Measurements from ENCODE around the gene MRPS6.
A peak's percentile ranks its signal among the peaks of the same experiment; 100 is the strongest.

Gene MRPS6

GRCh38 chr21:34123609-34124008 is 50.2 kb downstream of the MRPS6 start:
- in situ Hi-C loops (cut with MboI; ENCODE audit: low sequenced_read_pairs) = no loop called here
- DNase-seq (ENCODE audit: low spot score in 2 of 2) = no peak
- Histone ChIP-seq H3K9me3 (no peaks in the 10 kb centered on the region), H3K36me3 (replicated peaks) (peaks cover 8% of the 10 kb centered on the region), H3K27me3 (ENCODE audit: low read depth) (no peaks in the 10 kb centered on the region), H3K4me3 (no peak overlapping the region), H3K4me1 (peaks cover 2% of the 10 kb centered on the region; the same call in 1 of the 2 replicates)

- H3K4me1 ChIP-seq = peaks cover 26% of the 10 kb centered on the region
- no peak overlapping the region for H3K4me3 ChIP-seq
- in situ Hi-C loops (cut with MboI; ENCODE audit: low sequenced_read_pairs) = no loop called here
- no peaks in the 10 kb centered on the region for H3K9me3 ChIP-seq
- H3K27me3 ChIP-seq (ENCODE audit: low read depth) = no peaks in the 10 kb centered on the region
- peaks cover 8% of the 10 kb centered on the region for H3K36me3 ChIP-seq (replicated peaks)
- DNase-seq (ENCODE audit: low spot score in 2 of 2) = peak; percentile 35 to 65
Measured at GRCh38 chr21:34126269-34126668, 52.9 kb downstream of the MRPS6 start.

- Histone ChIP-seq H3K4me3 (no peak overlapping the region), H3K36me3 (replicated peaks) (peaks cover 8% of the 10 kb centered on the region), H3K27me3 (ENCODE audit: low read depth) (no peaks in the 10 kb centered on the region), H3K4me1 (peaks cover 26% of the 10 kb centered on the region), H3K9me3 (no peaks in the 10 kb centered on the region)
- no peak for DNase-seq (ENCODE audit: low spot score in 2 of 2)
- in situ Hi-C loops (cut with MboI; ENCODE audit: low sequenced_read_pairs) = no loop called here
Measured at GRCh38 chr21:34126691-34127090, 53.3 kb downstream of the MRPS6 start.

GRCh38 chr21:34128124-34128523 is 54.7 kb downstream of the MRPS6 start:
- H3K27me3 ChIP-seq (ENCODE audit: low read depth) = no peaks in the 10 kb centered on the region
- H3K4me1 ChIP-seq = peaks cover 26% of the 10 kb centered on the region
- H3K9me3 ChIP-seq = no peaks in the 10 kb centered on the region
- in situ Hi-C loops (cut with MboI; ENCODE audit: low sequenced_read_pairs) = no loop called here
- H3K4me3 ChIP-seq = no peak overlapping the region
- no peak for DNase-seq (ENCODE audit: low spot score in 2 of 2)
- peaks cover 8% of the 10 kb centered on the region for H3K36me3 ChIP-seq (replicated peaks)

GRCh38 chr21:34128674-34129038 is 55.3 kb downstream of the MRPS6 start:
- Histone ChIP-seq H3K9me3 (no peaks in the 10 kb centered on the region), H3K36me3 (replicated peaks) (peaks cover 8% of the 10 kb centered on the region), H3K27me3 (ENCODE audit: low read depth) (no peaks in the 10 kb centered on the region), H3K4me3 (no peak overlapping the region), H3K4me1 (peaks cover 26% of the 10 kb centered on the region)
- no peak for DNase-seq (ENCODE audit: low spot score in 2 of 2)
- in situ Hi-C loops (cut with MboI; ENCODE audit: low sequenced_read_pairs) = no loop called here

- in situ Hi-C loops (cut with MboI; ENCODE audit: low sequenced_read_pairs) = no loop called here
- H3K4me1 ChIP-seq = peaks cover 26% of the 10 kb centered on the region
- peak; percentile 80 to 87 for DNase-seq (ENCODE audit: low spot score in 2 of 2)
- H3K4me3 ChIP-seq = no peak overlapping the region
- H3K9me3 ChIP-seq = no peaks in the 10 kb centered on the region
- no peaks in the 10 kb centered on the region for H3K27me3 ChIP-seq (ENCODE audit: low read depth)
- peaks cover 12% of the 10 kb centered on the region for H3K36me3 ChIP-seq (replicated peaks)
Measured at GRCh38 chr21:34129039-34129891, 55.9 kb downstream of the MRPS6 start.

GRCh38 chr21:34129901-34130715 is 56.7 kb downstream of the MRPS6 start:
- DNase-seq (ENCODE audit: low spot score in 2 of 2) = peak; percentile 54 to 70
- H3K4me3 ChIP-seq = no peak overlapping the region
- no peaks in the 10 kb centered on the region for H3K27me3 ChIP-seq (ENCODE audit: low read depth)
- H3K4me1 ChIP-seq = peaks cover 26% of the 10 kb centered on the region
- peaks cover 15% of the 10 kb centered on the region for H3K36me3 ChIP-seq (replicated peaks)
- H3K9me3 ChIP-seq = no peaks in the 10 kb centered on the region
- in situ Hi-C loops (cut with MboI; ENCODE audit: low sequenced_read_pairs) = no loop called here

- H3K4me3 ChIP-seq = no peak overlapping the region
- H3K27me3 ChIP-seq (ENCODE audit: low read depth) = no peaks in the 10 kb centered on the region
- H3K9me3 ChIP-seq = no peaks in the 10 kb centered on the region
- in situ Hi-C loops (cut with MboI; ENCODE audit: low sequenced_read_pairs) = no loop called here
- H3K4me1 ChIP-seq = peaks cover 26% of the 10 kb centered on the region
- no peak for DNase-seq (ENCODE audit: low spot score in 2 of 2)
- peaks cover 17% of the 10 kb centered on the region for H3K36me3 ChIP-seq (replicated peaks)
Measured at GRCh38 chr21:34130716-34130985, 57.3 kb downstream of the MRPS6 start.

GRCh38 chr21:34131586-34131985 is 58.2 kb downstream of the MRPS6 start:
- DNase-seq (ENCODE audit: low spot score in 2 of 2) = no peak
- H3K4me1 ChIP-seq = peaks cover 24% of the 10 kb centered on the region
- in situ Hi-C loops (cut with MboI; ENCODE audit: low sequenced_read_pairs) = no loop called here
- H3K27me3 ChIP-seq (ENCODE audit: low read depth) = no peaks in the 10 kb centered on the region
- H3K9me3 ChIP-seq = no peaks in the 10 kb centered on the region; the same call in 1 of the 2 replicates
- no peak overlapping the region for H3K4me3 ChIP-seq
- H3K36me3 ChIP-seq (replicated peaks) = peaks cover 10% of the 10 kb centered on the region

GRCh38 chr21:34132202-34132601 is 58.8 kb downstream of the MRPS6 start:
- peaks cover 24% of the 10 kb centered on the region for H3K4me1 ChIP-seq
- DNase-seq (ENCODE audit: low spot score in 2 of 2) = no peak
- H3K9me3 ChIP-seq = peaks cover 4% of the 10 kb centered on the region; the same call in 1 of the 2 replicates
- H3K27me3 ChIP-seq (ENCODE audit: low read depth) = no peaks in the 10 kb centered on the region
- H3K36me3 ChIP-seq (replicated peaks) = peaks cover 10% of the 10 kb centered on the region
- in situ Hi-C loops (cut with MboI; ENCODE audit: low sequenced_read_pairs) = no loop called here
- no peak overlapping the region for H3K4me3 ChIP-seq

- Histone ChIP-seq H3K27me3 (ENCODE audit: low read depth) (no peaks in the 10 kb centered on the region), H3K36me3 (replicated peaks) (peaks cover 10% of the 10 kb centered on the region), H3K9me3 (peaks cover 5% of the 10 kb centered on the region), H3K4me3 (no peak overlapping the region), H3K4me1 (peaks cover 24% of the 10 kb centered on the region)
- in situ Hi-C loops (cut with MboI; ENCODE audit: low sequenced_read_pairs) = no loop called here
- DNase-seq (ENCODE audit: low spot score in 2 of 2) = no peak
Measured at GRCh38 chr21:34132926-34133325, 59.5 kb downstream of the MRPS6 start.

GRCh38 chr21:34133392-34133791 is 60.0 kb downstream of the MRPS6 start:
- H3K4me1 ChIP-seq = peaks cover 24% of the 10 kb centered on the region
- DNase-seq (ENCODE audit: low spot score in 2 of 2) = no peak
- H3K9me3 ChIP-seq = peaks cover 9% of the 10 kb centered on the region
- H3K27me3 ChIP-seq (ENCODE audit: low read depth) = no peaks in the 10 kb centered on the region
- in situ Hi-C loops (cut with MboI; ENCODE audit: low sequenced_read_pairs) = no loop called here
- no peak overlapping the region for H3K4me3 ChIP-seq
- peaks cover 10% of the 10 kb centered on the region for H3K36me3 ChIP-seq (replicated peaks)

- no peaks in the 10 kb centered on the region for H3K27me3 ChIP-seq (ENCODE audit: low read depth)
- H3K36me3 ChIP-seq (replicated peaks) = peaks cover 10% of the 10 kb centered on the region
- H3K4me1 ChIP-seq = peaks cover 22% of the 10 kb centered on the region
- DNase-seq (ENCODE audit: low spot score in 2 of 2) = no peak
- in situ Hi-C loops (cut with MboI; ENCODE audit: low sequenced_read_pairs) = no loop called here
- no peak overlapping the region for H3K4me3 ChIP-seq
- H3K9me3 ChIP-seq = peaks cover 9% of the 10 kb centered on the region
Measured at GRCh38 chr21:34133802-34134201, 60.4 kb downstream of the MRPS6 start.

- H3K36me3 ChIP-seq (replicated peaks) = peaks cover 10% of the 10 kb centered on the region
Measured at GRCh38 chr21:34135330-34135729, 62.0 kb downstream of the MRPS6 start.

More at GRCh38 chr21:34135330-34135729, 62.0 kb downstream of the MRPS6 start:
- in situ Hi-C loops (cut with MboI; ENCODE audit: low sequenced_read_pairs) = no loop called here
- peaks cover 9% of the 10 kb centered on the region for H3K9me3 ChIP-seq
- H3K4me1 ChIP-seq = peaks cover 8% of the 10 kb centered on the region
- DNase-seq (ENCODE audit: low spot score in 2 of 2) = no peak
- H3K4me3 ChIP-seq = no peak overlapping the region
- H3K27me3 ChIP-seq (ENCODE audit: low read depth) = no peaks in the 10 kb centered on the region
